H9 (cell line): Measurements from ENCODE around the gene ATF5. TPM values are rescaled to one million over a fixed set of nuclear protein-coding genes. Genes with fewer than 3 reads are reported as not detected.

Source experiments
- DNase-seq: peaks from one replicate; pipeline ENCODE4 v3.0.0-alpha.2; 2017
- H2AFZ ChIP-seq: one replicate; pipeline ENCODE4 v1.6.1; 2013; ENCODE audit warnings: mild to moderate bottlenecking, low read length, control low read depth, moderate library complexity
- H2AK5ac ChIP-seq: 2 replicates; pipeline ENCODE4 v1.6.1; 2013; ENCODE audit warnings: low read length, control low read depth, mixed read lengths; ENCODE audit not compliant: insufficient read length
- H2BK120ac ChIP-seq: one replicate; pipeline ENCODE4 v1.6.1; 2013; ENCODE audit warnings: low read depth, mild to moderate bottlenecking, low read length, control low read depth, inconsistent platforms; ENCODE audit not compliant: poor library complexity, severe bottlenecking
- H2BK12ac ChIP-seq: 2 replicates; pipeline ENCODE4 v1.6.1; 2013; ENCODE audit warnings: low read length, control low read depth, mixed read lengths, low read depth; ENCODE audit not compliant: insufficient read length
- H2BK15ac ChIP-seq: 2 replicates; pipeline ENCODE4 v1.6.1; 2013; ENCODE audit warnings: low read depth, low read length, control low read depth
- H2BK20ac ChIP-seq: one replicate; pipeline ENCODE4 v1.6.1; 2013; ENCODE audit warnings: low read depth, mild to moderate bottlenecking, low read length, control low read depth, inconsistent platforms; ENCODE audit not compliant: poor library complexity, severe bottlenecking
- H2BK5ac ChIP-seq: 2 replicates; pipeline ENCODE4 v1.6.1; 2013; ENCODE audit warnings: low read length, control low read depth, mixed read lengths; ENCODE audit not compliant: insufficient read length
- H3K14ac ChIP-seq: 2 replicates; pipeline ENCODE4 v1.6.1; 2013; ENCODE audit warnings: low read length, control low read depth; ENCODE audit not compliant: insufficient read depth
- H3K18ac ChIP-seq: 2 replicates; pipeline ENCODE4 v1.6.1; 2013; ENCODE audit warnings: low read depth, mild to moderate bottlenecking, mixed read lengths, low read length, control low read depth; ENCODE audit not compliant: insufficient read length
- H3K23ac ChIP-seq: 2 replicates; pipeline ENCODE4 v1.6.1; 2013; ENCODE audit warnings: low read length, control low read depth, mixed read lengths, low read depth; ENCODE audit not compliant: insufficient read length
- H3K23me2 ChIP-seq: 2 replicates; pipeline ENCODE4 v1.6.1; 2013; ENCODE audit warnings: low read depth, mild to moderate bottlenecking, mixed read lengths, low read length, control low read depth; ENCODE audit not compliant: insufficient read length, poor library complexity, severe bottlenecking
- H3K27ac ChIP-seq: 2 replicates; pipeline ENCODE4 v1.5.1; 2013; ENCODE audit warnings: low read length, control low read depth, mixed read lengths, low read depth; ENCODE audit not compliant: insufficient read length
- H3K27me3 ChIP-seq: 2 replicates; pipeline ENCODE4 v1.6.1; 2013; ENCODE audit warnings: low read length, control low read depth, inconsistent platforms; ENCODE audit not compliant: insufficient read depth
- H3K4ac ChIP-seq: 2 replicates; pipeline ENCODE4 v1.6.1; 2013; ENCODE audit warnings: low read depth, mild to moderate bottlenecking, control low read depth, inconsistent platforms, low read length, moderate library complexity
- H3K4me1 ChIP-seq: 2 replicates; pipeline ENCODE4 v1.6.1; 2013; ENCODE audit warnings: low read length, control low read depth, inconsistent platforms; ENCODE audit not compliant: insufficient read depth
- H3K4me2 ChIP-seq: 2 replicates; pipeline ENCODE4 v1.6.1; 2013; ENCODE audit warnings: low read length, control low read depth, mixed read lengths; ENCODE audit not compliant: insufficient read length, insufficient read depth
- H3K56ac ChIP-seq: 2 replicates; pipeline ENCODE4 v1.6.1; 2013; ENCODE audit warnings: low read depth, mild to moderate bottlenecking, mixed read lengths, low read length, control low read depth; ENCODE audit not compliant: insufficient read length
- H3K79me1 ChIP-seq: 2 replicates; pipeline ENCODE4 v1.6.1; 2013; ENCODE audit warnings: low read depth, mild to moderate bottlenecking, moderate library complexity, low read length, control low read depth, inconsistent platforms; ENCODE audit not compliant: insufficient read depth, poor library complexity, severe bottlenecking
- H3K79me2 ChIP-seq: 2 replicates; pipeline ENCODE4 v1.6.1; 2013; ENCODE audit warnings: low read length, control low read depth, inconsistent platforms; ENCODE audit not compliant: insufficient read depth
- H3K9ac ChIP-seq: 2 replicates; pipeline ENCODE4 v1.6.1; 2013; ENCODE audit warnings: low read length, control low read depth, mixed read lengths; ENCODE audit not compliant: insufficient read length; ENCODE audit errors: extremely low read depth
- H3K9me3 ChIP-seq: one replicate; pipeline ENCODE4 v1.6.1; 2013; ENCODE audit warnings: low read depth, low read length, inconsistent platforms; ENCODE audit not compliant: control insufficient read depth
- H3T11ph ChIP-seq: one replicate; pipeline ENCODE4 v1.6.1; 2013; ENCODE audit warnings: mild to moderate bottlenecking, low read length, control low read depth, inconsistent platforms
- H4K20me1 ChIP-seq: one replicate; pipeline ENCODE4 v1.6.1; 2013; ENCODE audit not compliant: control insufficient read depth, insufficient read length, insufficient read depth
- H4K5ac ChIP-seq: 2 replicates; pipeline ENCODE4 v1.6.1; 2013; ENCODE audit warnings: low read depth, mild to moderate bottlenecking, mixed read lengths, low read length, control low read depth; ENCODE audit not compliant: insufficient read length
- H4K8ac ChIP-seq: replicated peaks from 2 replicates; pipeline ENCODE4 v1.6.1; 2013; ENCODE audit warnings: low read length, control low read depth, mixed read lengths, low read depth; ENCODE audit not compliant: insufficient read length
- H4K91ac ChIP-seq: 2 replicates; pipeline ENCODE4 v1.6.1; 2013; ENCODE audit warnings: low read depth, mild to moderate bottlenecking, moderate library complexity, mixed read lengths, low read length, control low read depth; ENCODE audit not compliant: insufficient read length
- H3K27ac Mint-ChIP-seq, 3 experiments: 2 replicates in 2 of 3; 3 replicates in 1 of 3; pipeline ENCODE4 v1.8.0; 2020 to 2021; ENCODE audit warnings: mixed read lengths in 3 of 3, mild to moderate bottlenecking in 1 of 3, moderate library complexity in 1 of 3
- H3K27me3 Mint-ChIP-seq: 2 replicates; pipeline ENCODE4 v1.8.0; 2021; ENCODE audit warnings: low read depth, mild to moderate bottlenecking, moderate library complexity, mixed read lengths
- H3K36me3 Mint-ChIP-seq, 3 experiments: 2 replicates in 2 of 3; 3 replicates in 1 of 3; pipeline ENCODE4 v1.8.0; 2020 to 2021; ENCODE audit warnings: low read depth in 3 of 3, mixed read lengths in 3 of 3; ENCODE audit not compliant: insufficient read depth in 1 of 3
- H3K4me1 Mint-ChIP-seq, 2 experiments: 2 replicates each; pipeline ENCODE4 v1.8.0; 2020; ENCODE audit warnings: mixed read lengths in 2 of 2
- H3K4me3 Mint-ChIP-seq, 2 experiments: 2 replicates in 1 of 2; 3 replicates in 1 of 2; pipeline ENCODE4 v1.8.0; 2020 to 2021; ENCODE audit warnings: mild to moderate bottlenecking in 2 of 2, mixed read lengths in 2 of 2, moderate library complexity in 1 of 2
- H3K9me3 Mint-ChIP-seq, 2 experiments: 2 replicates in 1 of 2; 3 replicates in 1 of 2; pipeline ENCODE4 v1.8.0; 2020; ENCODE audit warnings: mild to moderate bottlenecking in 2 of 2, mixed read lengths in 2 of 2, moderate library complexity in 1 of 2
- WGBS: extraction: QIAGEN DNeasy Blood & Tissue Kit; methylation state at CpG from one replicate; pipeline ENCODE4 v1.1.7; 2013; ENCODE audit warnings: missing lambda C conversion rate, low lambda C conversion rate, mixed read lengths; ENCODE audit not compliant: insufficient read length; ENCODE audit errors: extremely low coverage; 5-methylcytosine and 5-hydroxymethylcytosine counted together
- total RNA-seq: library from RNA; stranded (reverse); gene quantifications from 2 replicates; pipeline ENCODE4 v1.2.1, GENCODE V29; 2021
- TF ChIP-seq, protein P1 (sequence below): fragments of 200-600 bp; sonication (generic); conservative IDR thresholded peaks from 3 replicates; pipeline ENCODE4 v1.8.0; 2021; ENCODE audit warnings: antibody characterized with exemption, mild to moderate bottlenecking

The ATF5 gene
- total RNA-seq, 1 experiment from 2014 or later: 18.5 TPM

DNA sequence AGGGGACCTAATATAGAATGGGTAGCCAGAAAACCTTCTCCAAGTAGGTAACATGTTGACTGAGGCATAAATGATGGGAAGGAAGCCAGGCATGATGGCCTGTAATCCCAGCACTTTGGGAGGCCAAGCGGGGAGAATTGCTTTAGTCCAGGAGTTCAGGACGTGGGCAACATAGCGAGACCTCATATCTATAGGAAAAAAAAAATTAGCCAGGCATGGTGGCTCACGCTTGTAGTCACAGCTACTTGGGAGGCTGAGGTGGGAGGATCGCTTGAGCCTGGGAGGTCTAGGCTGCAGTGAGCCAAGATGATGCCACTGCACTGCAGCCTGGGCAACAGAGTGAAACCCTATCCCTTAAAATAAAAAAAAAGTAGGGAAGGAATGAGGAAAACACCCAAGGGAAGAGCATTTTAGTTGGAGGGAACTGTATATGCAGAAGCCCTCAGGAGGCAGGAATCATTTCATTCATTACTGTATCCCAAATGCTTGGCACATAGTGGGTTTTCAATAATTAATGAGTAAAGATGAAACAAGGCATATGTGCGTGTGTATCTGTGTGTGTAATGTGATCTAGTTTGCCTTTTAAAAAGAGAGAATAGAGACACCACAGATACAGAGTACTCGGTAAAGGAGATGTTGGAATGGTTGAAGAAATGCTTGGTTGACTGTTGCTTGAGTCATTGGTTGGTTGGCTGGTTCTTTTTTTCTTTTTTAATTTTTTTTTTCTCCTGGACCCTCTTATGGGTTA is 2.5 kb downstream of the ATF5 start:
- Histone ChIP-seq H2BK20ac (no peak overlapping the region), H2AFZ (no peak overlapping the region), H2BK15ac (no peak overlapping the region), H3K79me2 (peaks cover 18% of the 10 kb centered on the region; the same call in 1 of the 2 replicates), H4K5ac (no peak overlapping the region), H4K8ac (no peak overlapping the region), H3K23ac (no peak overlapping the region), H3K9ac (no peak overlapping the region), H3K27me3 (no peaks in the 10 kb centered on the region), H3K4me1 (no peaks in the 10 kb centered on the region; the same call in 1 of the 2 replicates), H3T11ph (no peak overlapping the region), H3K18ac (no peak overlapping the region), H3K56ac (no peak overlapping the region), H3K14ac (no peak overlapping the region), H2AK5ac (no peak overlapping the region), H3K27ac (no peak overlapping the region), H3K79me1 (no peaks in the 10 kb centered on the region), H3K9me3 (no peaks in the 10 kb centered on the region), H4K20me1 (peaks cover 2% of the 10 kb centered on the region), H3K23me2 (peaks cover 10% of the 10 kb centered on the region), H3K4me2 (no peak overlapping the region), H2BK120ac (no peak overlapping the region), H3K4ac (no peak overlapping the region), H2BK5ac (no peak overlapping the region), H2BK12ac (no peak overlapping the region), H4K91ac (no peak overlapping the region)
- peaks cover 15 to 28% of the 10 kb centered on the region in 2 experiments for H3K4me1 Mint-ChIP-seq
- peaks cover 0 to 4% of the 10 kb centered on the region in 2 experiments; a peak in 3 of 5 replicates for H3K9me3 Mint-ChIP-seq
- no peak for DNase-seq
- H3K36me3 Mint-ChIP-seq: peaks cover 23 to 42% (median 25%) of the 10 kb centered on the region in 3 experiments
- H3K27me3 Mint-ChIP-seq: peaks cover 7% of the 10 kb centered on the region
- H3K4me3 Mint-ChIP-seq: no peak overlapping the region; a peak in 1 of 5 replicates
- no peak overlapping the region for H3K27ac Mint-ChIP-seq
- no CpG with 5 or more reads among the region's 7 CpGs for WGBS
- TF ChIP-seq, protein P1, sequence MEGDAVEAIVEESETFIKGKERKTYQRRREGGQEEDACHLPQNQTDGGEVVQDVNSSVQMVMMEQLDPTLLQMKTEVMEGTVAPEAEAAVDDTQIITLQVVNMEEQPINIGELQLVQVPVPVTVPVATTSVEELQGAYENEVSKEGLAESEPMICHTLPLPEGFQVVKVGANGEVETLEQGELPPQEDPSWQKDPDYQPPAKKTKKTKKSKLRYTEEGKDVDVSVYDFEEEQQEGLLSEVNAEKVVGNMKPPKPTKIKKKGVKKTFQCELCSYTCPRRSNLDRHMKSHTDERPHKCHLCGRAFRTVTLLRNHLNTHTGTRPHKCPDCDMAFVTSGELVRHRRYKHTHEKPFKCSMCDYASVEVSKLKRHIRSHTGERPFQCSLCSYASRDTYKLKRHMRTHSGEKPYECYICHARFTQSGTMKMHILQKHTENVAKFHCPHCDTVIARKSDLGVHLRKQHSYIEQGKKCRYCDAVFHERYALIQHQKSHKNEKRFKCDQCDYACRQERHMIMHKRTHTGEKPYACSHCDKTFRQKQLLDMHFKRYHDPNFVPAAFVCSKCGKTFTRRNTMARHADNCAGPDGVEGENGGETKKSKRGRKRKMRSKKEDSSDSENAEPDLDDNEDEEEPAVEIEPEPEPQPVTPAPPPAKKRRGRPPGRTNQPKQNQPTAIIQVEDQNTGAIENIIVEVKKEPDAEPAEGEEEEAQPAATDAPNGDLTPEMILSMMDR: no peak
